ENCODE measurements around the gene SH3BGRL. TPM values are rescaled to one million over a fixed set of nuclear protein-coding genes. Genes with fewer than 3 reads are reported as not detected.

SH3BGRL gene
- total and polyA plus RNA-seq, 10 of the 15 experiments (the other 5 are each of a cell fraction or from before 2014, with no cell fraction given) = 75.6 to 178 (median 122) TPM

DNA sequence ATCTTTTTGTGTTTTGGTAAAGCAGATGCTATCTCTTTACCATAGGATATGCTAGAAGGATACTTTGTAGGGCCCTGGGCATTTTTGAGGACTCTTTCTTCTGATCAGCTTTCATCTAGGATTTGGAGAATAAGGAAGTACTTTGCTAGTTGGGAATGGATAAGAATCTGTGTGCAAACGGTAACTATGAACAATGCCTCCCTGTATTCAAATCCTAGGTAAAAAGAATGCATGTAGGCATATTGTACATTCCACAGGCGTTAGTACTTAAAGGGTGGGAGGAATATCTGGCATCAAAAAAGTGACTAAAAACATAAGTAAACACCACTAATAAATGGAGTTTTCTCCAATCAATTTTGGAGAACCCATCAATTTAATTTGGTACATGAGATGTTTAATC is 59.7 kb downstream of the SH3BGRL start:
- BruUV-seq (replicated peaks) = no TSS peak
- no peaks in the 10 kb centered on the region for H3K79me2 ChIP-seq (ENCODE audit: control insufficient read depth, insufficient read depth, low read length)
- TF ChIP-seq ATF7 (IDR thresholded peaks at IDR 0.05; ENCODE audit: low read depth) = no peak
- TF ChIP-seq SP1 (IDR thresholded peaks at IDR 0.05; ENCODE audit: low read depth, low read length) = no peak
- TF ChIP-seq ZBED1 (IDR thresholded peaks at IDR 0.05; ENCODE audit: borderline replicate concordance) = no peak
- no peak for TF ChIP-seq ASH2L (IDR thresholded peaks at IDR 0.05; ENCODE audit: borderline replicate concordance, low read depth)
- TF ChIP-seq ZNF24 (IDR thresholded peaks at IDR 0.05) = no peak
- no peak for TF ChIP-seq TCF12 (IDR thresholded peaks at IDR 0.05; ENCODE audit: low read depth, low read length)
- TF ChIP-seq HCFC1 (IDR thresholded peaks at IDR 0.05; ENCODE audit: low read length) = no peak
- TF ChIP-seq ZBTB33 (IDR thresholded peaks at IDR 0.05) = no peak
- TF ChIP-seq IKZF1 (conservative IDR thresholded peaks at IDR 0.05) = no peak
- TF ChIP-seq MXI1 (IDR thresholded peaks at IDR 0.05; ENCODE audit: low read depth, low read length) = no peak
- TF ChIP-seq, protein P1, sequence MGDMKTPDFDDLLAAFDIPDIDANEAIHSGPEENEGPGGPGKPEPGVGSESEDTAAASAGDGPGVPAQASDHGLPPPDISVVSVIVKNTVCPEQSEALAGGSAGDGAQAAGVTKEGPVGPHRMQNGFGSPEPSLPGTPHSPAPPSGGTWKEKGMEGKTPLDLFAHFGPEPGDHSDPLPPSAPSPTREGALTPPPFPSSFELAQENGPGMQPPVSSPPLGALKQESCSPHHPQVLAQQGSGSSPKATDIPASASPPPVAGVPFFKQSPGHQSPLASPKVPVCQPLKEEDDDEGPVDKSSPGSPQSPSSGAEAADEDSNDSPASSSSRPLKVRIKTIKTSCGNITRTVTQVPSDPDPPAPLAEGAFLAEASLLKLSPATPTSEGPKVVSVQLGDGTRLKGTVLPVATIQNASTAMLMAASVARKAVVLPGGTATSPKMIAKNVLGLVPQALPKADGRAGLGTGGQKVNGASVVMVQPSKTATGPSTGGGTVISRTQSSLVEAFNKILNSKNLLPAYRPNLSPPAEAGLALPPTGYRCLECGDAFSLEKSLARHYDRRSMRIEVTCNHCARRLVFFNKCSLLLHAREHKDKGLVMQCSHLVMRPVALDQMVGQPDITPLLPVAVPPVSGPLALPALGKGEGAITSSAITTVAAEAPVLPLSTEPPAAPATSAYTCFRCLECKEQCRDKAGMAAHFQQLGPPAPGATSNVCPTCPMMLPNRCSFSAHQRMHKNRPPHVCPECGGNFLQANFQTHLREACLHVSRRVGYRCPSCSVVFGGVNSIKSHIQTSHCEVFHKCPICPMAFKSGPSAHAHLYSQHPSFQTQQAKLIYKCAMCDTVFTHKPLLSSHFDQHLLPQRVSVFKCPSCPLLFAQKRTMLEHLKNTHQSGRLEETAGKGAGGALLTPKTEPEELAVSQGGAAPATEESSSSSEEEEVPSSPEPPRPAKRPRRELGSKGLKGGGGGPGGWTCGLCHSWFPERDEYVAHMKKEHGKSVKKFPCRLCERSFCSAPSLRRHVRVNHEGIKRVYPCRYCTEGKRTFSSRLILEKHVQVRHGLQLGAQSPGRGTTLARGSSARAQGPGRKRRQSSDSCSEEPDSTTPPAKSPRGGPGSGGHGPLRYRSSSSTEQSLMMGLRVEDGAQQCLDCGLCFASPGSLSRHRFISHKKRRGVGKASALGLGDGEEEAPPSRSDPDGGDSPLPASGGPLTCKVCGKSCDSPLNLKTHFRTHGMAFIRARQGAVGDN (IDR thresholded peaks at IDR 0.05) = no peak
- TF ChIP-seq SIN3A (IDR thresholded peaks at IDR 0.05; ENCODE audit: low read depth, low read length) = no peak
- TF ChIP-seq MTA2 (IDR thresholded peaks at IDR 0.05; ENCODE audit: low read depth) = no peak
- TF ChIP-seq ZNF274 (IDR thresholded peaks at IDR 0.05; ENCODE audit: insufficient read depth, insufficient read length) = no peak
- TF ChIP-seq ZNF207 (IDR thresholded peaks at IDR 0.05; ENCODE audit: borderline replicate concordance) = no peak
- no peak for TF ChIP-seq NFIC (IDR thresholded peaks at IDR 0.05; ENCODE audit: low read depth, low read length)

More for the DNA sequence above, 59.7 kb downstream of the SH3BGRL start:
- H3K4me3 ChIP-seq = no peak overlapping the region
- in situ Hi-C loops (cut with MboI) = no loop called here
- H3K27ac ChIP-seq (ENCODE audit: control insufficient read depth, insufficient read depth) = no peak overlapping the region
- ChIA-PET RAD21 (ENCODE audit: unreplicated experiment) (no interaction called here), POLR2A (no interaction called here), SMC1A (ENCODE audit: uncharacterized antibody, unreplicated experiment) (no interaction called here), CTCF (interaction anchor here (1.5 kb wide), 1 partner anchor 19 kb away, joined by 3 read pairs; no protein-coding TSS in a partner anchor)
- no peaks in the 10 kb centered on the region for H3K27me3 ChIP-seq (replicated peaks in 1 of 2; ENCODE audit: control insufficient read depth in 2 of 2, insufficient read depth in 2 of 2, low read length in 1 of 2)
- no peaks in the 10 kb centered on the region for H4K20me1 ChIP-seq (ENCODE audit: control insufficient read depth, insufficient read depth)
- no peak overlapping the region for H3K4me2 ChIP-seq (ENCODE audit: control insufficient read depth, insufficient read depth)
- ATAC-seq (no peak), FAIRE-seq (no peak), DNase-seq (ENCODE audit: low read depth, low spot score) (no peak)
- no peaks in the 10 kb centered on the region for H3K36me3 ChIP-seq (ENCODE audit: control insufficient read depth in 2 of 2, insufficient read depth in 2 of 2, low read length in 1 of 2)
- no peaks in the 10 kb centered on the region for H3K4me1 ChIP-seq (ENCODE audit: control insufficient read depth, insufficient read depth, low read length)
- intact Hi-C loops (cut with micrococcal nuclease; ENCODE audit: unreplicated experiment) = no loop called here
- H3K9ac ChIP-seq (ENCODE audit: control insufficient read depth, insufficient read depth, low read length) = no peak overlapping the region
- H3K9me3 ChIP-seq (replicated peaks; ENCODE audit: control insufficient read depth, insufficient read depth, low read length) = no peaks in the 10 kb centered on the region
- no peak overlapping the region for H2AFZ ChIP-seq (ENCODE audit: control insufficient read depth, low read depth, low read length)
- 43% methylated on average over 2 of the region's 2 CpGs for WGBS (ENCODE audit: insufficient coverage, insufficient replicate concordance, low lambda C conversion rate, missing lambda C conversion rate)
